Lung (tissue), 12 donors: ENCODE data around the gene RALA. TPM values are rescaled to one million over a fixed set of nuclear protein-coding genes. Genes with fewer than 3 reads are reported as not detected.
A peak's percentile ranks its signal among the peaks of the same experiment; 100 is the strongest.

ENCODE experiments used
- ATAC-seq: fragments of 200-7000 bp; cut with Tn5 transposase; one replicate; pipeline ENCODE4 v1.9.1; 2020; ENCODE audit warnings: moderate number of reproducible peaks; ENCODE audit not compliant: insufficient read depth, low FRiP score
- DNase-seq, 3 donors: peaks; one replicate each; pipeline ENCODE4 v3.0.0-alpha.2; 2013 to 2017
- H3K27ac ChIP-seq, 2 donors: one replicate each; pipeline ENCODE4 v1.5.1; 2013; ENCODE audit warnings: mild to moderate bottlenecking in 2 of 2, moderate library complexity in 2 of 2, control low read depth in 1 of 2, inconsistent platforms in 1 of 2, low read depth in 1 of 2, low read length in 1 of 2
- H3K27me3 ChIP-seq, 3 donors: one replicate each; pipeline ENCODE4 v1.5.1; 2013; ENCODE audit warnings: low read length in 2 of 3; ENCODE audit not compliant: control insufficient read depth in 3 of 3, insufficient read depth in 3 of 3
- H3K36me3 ChIP-seq, 4 donors: one replicate each; pipeline ENCODE4 v1.5.1; 2013; ENCODE audit warnings: low read length in 4 of 4, mild to moderate bottlenecking in 1 of 4, moderate library complexity in 1 of 4; ENCODE audit not compliant: control insufficient read depth in 4 of 4, insufficient read depth in 4 of 4
- H3K4me1 ChIP-seq, 5 donors: one replicate each; pipeline ENCODE4 v1.5.1; 2013; ENCODE audit warnings: low read length in 5 of 5, mild to moderate bottlenecking in 2 of 5, moderate library complexity in 1 of 5; ENCODE audit not compliant: control insufficient read depth in 5 of 5, insufficient read depth in 5 of 5
- H3K4me3 ChIP-seq: one replicate; pipeline ENCODE4 v1.5.1; 2013; ENCODE audit warnings: mild to moderate bottlenecking, control low read depth, moderate library complexity
- H3K9ac ChIP-seq, 2 donors: one replicate each; pipeline ENCODE4 v1.5.1; 2013; ENCODE audit warnings: low read length in 2 of 2, control low read depth in 1 of 2; ENCODE audit not compliant: insufficient read depth in 1 of 2
- H3K9me3 ChIP-seq, 4 donors: one replicate each; pipeline ENCODE4 v1.5.1; 2013; ENCODE audit warnings: low read length in 3 of 4, mild to moderate bottlenecking in 1 of 4, moderate library complexity in 1 of 4; ENCODE audit not compliant: control insufficient read depth in 4 of 4, insufficient read depth in 3 of 4
- CTCF ChIP-seq: IDR thresholded peaks from 2 replicates; pipeline ENCODE4 v1.5.1; 2012; ENCODE audit warnings: mild to moderate bottlenecking; ENCODE audit errors: control extremely low read depth, extremely low read depth
- WGBS, 2 donors: extraction: QIAGEN DNeasy Blood & Tissue Kit; methylation state at CpG; one replicate each; pipeline ENCODE4 v1.1.7; 2013; 5-methylcytosine and 5-hydroxymethylcytosine counted together
- polyA plus RNA-seq, 2 donors: library from polyadenylated mRNA; stranded (reverse); fragments of 200-250 nt; gene quantifications; one replicate each; pipeline ENCODE4 v1.2.1, GENCODE V29; 2013
- total RNA-seq, 2 donors: library from RNA; depleted of rRNA in 1 of 2; stranded (reverse); fragments of >200 nt in 1 of 2; gene quantifications; one replicate each; pipeline ENCODE4 v1.2.1, GENCODE V29; 2014 to 2021
- donor health status: control.
- donor health status: control.
- donor health status: Bipolar disorder and iron deficiency.
- donor health status: healthy.
- donor health status: DM: yes; HTN: yes; CAD: no.

The RALA gene
- total and polyA plus RNA-seq, 4 donors: 29.5 to 41.0 (median 30.6) TPM

- Histone ChIP-seq H3K4me3 (no peak overlapping the region), H3K9me3 (no peaks in the 10 kb centered on the region), H3K4me1 (peaks cover 0 to 26% (median 3%) of the 10 kb centered on the region in 5 donors), H3K9ac (no peak overlapping the region), H3K27ac (no peak overlapping the region), H3K36me3 (no peaks in the 10 kb centered on the region), H3K27me3 (no peaks in the 10 kb centered on the region)
- DNase-seq (no peak), ATAC-seq (no peak)
- WGBS, 2 donors: 69 to 77% methylated on average over 2 of the region's 2 CpGs
- TF ChIP-seq CTCF: no peak
Observed at GRCh38 chr7:39606352-39606751, 17.0 kb upstream of the RALA start.

GRCh38 chr7:39606941-39607340, 16.4 kb upstream of the RALA start:
- no peak for DNase-seq
- Histone ChIP-seq H3K27me3 (no peaks in the 10 kb centered on the region), H3K4me3 (no peak overlapping the region), H3K9me3 (no peaks in the 10 kb centered on the region), H3K27ac (no peak overlapping the region), H3K4me1 (peaks cover 0 to 26% (median 3%) of the 10 kb centered on the region in 5 donors), H3K36me3 (no peaks in the 10 kb centered on the region), H3K9ac (no peak overlapping the region)
- 89 to 90% methylated on average over 2 of the region's 2 CpGs for WGBS, 2 donors
- ATAC-seq: no peak
- no peak for TF ChIP-seq CTCF

GRCh38 chr7:39607865-39608264, 15.5 kb upstream of the RALA start:
- no peak overlapping the region for H3K27ac ChIP-seq
- H3K9ac ChIP-seq: no peak overlapping the region
- H3K4me1 ChIP-seq: peaks cover 0 to 26% (median 3%) of the 10 kb centered on the region in 5 donors
- no peak for TF ChIP-seq CTCF
- H3K9me3 ChIP-seq: no peaks in the 10 kb centered on the region
- no peak for ATAC-seq
- H3K36me3 ChIP-seq: no peaks in the 10 kb centered on the region
- 92 to 94% methylated on average over 2 of the region's 2 CpGs for WGBS, 2 donors
- no peak for DNase-seq
- H3K27me3 ChIP-seq: no peaks in the 10 kb centered on the region
- no peak overlapping the region for H3K4me3 ChIP-seq

- DNase-seq (peak in 1 of 3 donors; percentile 12), ATAC-seq (no peak)
- Histone ChIP-seq H3K9me3 (no peaks in the 10 kb centered on the region), H3K27ac (no peak overlapping the region), H3K4me3 (no peak overlapping the region), H3K36me3 (no peaks in the 10 kb centered on the region), H3K9ac (no peak overlapping the region), H3K27me3 (no peaks in the 10 kb centered on the region), H3K4me1 (peaks cover 0 to 26% (median 3%) of the 10 kb centered on the region in 5 donors)
- 22 to 51% methylated on average over 3 of the region's 3 CpGs for WGBS, 2 donors
- TF ChIP-seq CTCF: no peak
Observed at GRCh38 chr7:39608278-39608677, 15.1 kb upstream of the RALA start.
